GM23338 (cell line): ENCODE data around the gene PSMD4. TPM values are rescaled to one million over a fixed set of nuclear protein-coding genes. Genes with fewer than 3 reads are reported as not detected.

Experiments
- ATAC-seq: fragments of 200-7000 bp; cut with Tn5 transposase; 3 replicates; pipeline ENCODE4 v1.9.1; 2020
- DNase-seq: peaks from one replicate; pipeline ENCODE4 v3.0.0-alpha.2; 2015; ENCODE audit warnings: low spot score
- H2AFZ ChIP-seq: fragments of 200-600 bp; sonication (generic); 2 replicates; pipeline ENCODE4 v1.8.0; 2016; ENCODE audit warnings: antibody characterized with exemption, mild to moderate bottlenecking, moderate library complexity
- H3F3A ChIP-seq: fragments of 200-600 bp; sonication (generic); replicated peaks from 2 replicates; pipeline ENCODE4 v1.8.0; 2017; ENCODE audit warnings: antibody characterized with exemption, mixed run types, low read depth
- H3K27ac ChIP-seq: fragments of 200-600 bp; sonication (generic); 2 replicates; pipeline ENCODE4 v1.6.1; 2016; ENCODE audit warnings: low read depth
- H3K27me3 ChIP-seq: fragments of 200-600 bp; sonication (generic); 2 replicates; pipeline ENCODE4 v1.8.0; 2016; ENCODE audit warnings: mild to moderate bottlenecking, mixed run types, moderate library complexity; ENCODE audit not compliant: insufficient read depth
- H3K36me3 ChIP-seq: fragments of 200-600 bp; sonication (generic); 2 replicates; pipeline ENCODE4 v1.8.0; 2016; ENCODE audit warnings: mild to moderate bottlenecking; ENCODE audit not compliant: insufficient read depth
- H3K4me1 ChIP-seq: fragments of 200-600 bp; sonication (generic); 2 replicates; pipeline ENCODE4 v1.8.0; 2016; ENCODE audit warnings: mild to moderate bottlenecking, moderate library complexity; ENCODE audit not compliant: insufficient read depth
- H3K4me2 ChIP-seq: fragments of 200-600 bp; sonication (generic); 2 replicates; pipeline ENCODE4 v1.7.1; 2017; ENCODE audit warnings: mixed run types
- H3K4me3 ChIP-seq: fragments of 200-600 bp; sonication (generic); 2 replicates; pipeline ENCODE4 v1.6.1; 2016; ENCODE audit warnings: mixed run types
- H3K79me2 ChIP-seq: fragments of 200-600 bp; sonication (generic); replicated peaks from 2 replicates; pipeline ENCODE4 v1.8.0; 2017; ENCODE audit warnings: mild to moderate bottlenecking; ENCODE audit not compliant: insufficient read depth
- H3K9me2 ChIP-seq: fragments of 200-600 bp; sonication (generic); 2 replicates; pipeline ENCODE4 v1.8.0; 2017; ENCODE audit not compliant: insufficient read depth
- H4K20me1 ChIP-seq: fragments of 200-600 bp; sonication (generic); replicated peaks from 2 replicates; pipeline ENCODE4 v1.8.0; 2017; ENCODE audit warnings: mild to moderate bottlenecking; ENCODE audit not compliant: insufficient read depth
- H3K27ac Mint-ChIP-seq: 2 replicates; pipeline ENCODE4 v1.8.0; 2020; ENCODE audit warnings: inconsistent platforms, mild to moderate bottlenecking, moderate library complexity, mixed read lengths
- H3K27me3 Mint-ChIP-seq: 3 replicates; pipeline ENCODE4 v1.8.0; 2022; ENCODE audit warnings: low read depth, mild to moderate bottlenecking, moderate library complexity, mixed read lengths, inconsistent platforms; ENCODE audit not compliant: insufficient read depth, poor library complexity
- H3K36me3 Mint-ChIP-seq: 3 replicates; pipeline ENCODE4 v1.8.0; 2021; ENCODE audit warnings: low read depth, mild to moderate bottlenecking, inconsistent platforms, moderate library complexity, mixed read lengths
- H3K4me1 Mint-ChIP-seq: 3 replicates; pipeline ENCODE4 v1.8.0; 2020; ENCODE audit warnings: mild to moderate bottlenecking, inconsistent platforms, mixed read lengths
- H3K4me3 Mint-ChIP-seq: 3 replicates; pipeline ENCODE4 v1.8.0; 2021; ENCODE audit warnings: moderate library complexity, mild to moderate bottlenecking, inconsistent platforms, mixed read lengths
- H3K9me3 Mint-ChIP-seq: 3 replicates; pipeline ENCODE4 v1.8.0; 2020; ENCODE audit warnings: moderate library complexity, mild to moderate bottlenecking, inconsistent platforms, mixed read lengths
- CTCF ChIP-seq, 2 experiments: fragments of 200-600 bp in 1 of 2; sonication (generic) in 1 of 2; conservative IDR thresholded peaks; 2 replicates each; pipeline versions ENCODE4 v1.5.1 to v1.6.1; 2016 to 2017; ENCODE audit warnings: antibody characterized with exemption in 2 of 2, low read depth in 2 of 2, mild to moderate bottlenecking in 2 of 2, moderate library complexity in 1 of 2
- ETS1 ChIP-seq: IDR thresholded peaks from 2 replicates; pipeline ENCODE4 v1.6.1; 2016; ENCODE audit warnings: antibody characterized with exemption
- EZH2 ChIP-seq: fragments of 200-600 bp; sonication (generic); IDR thresholded peaks from one replicate; pipeline ENCODE4 v1.8.0; 2017; ENCODE audit warnings: antibody characterized with exemption, mild to moderate bottlenecking, low read depth; ENCODE audit not compliant: unreplicated experiment
- EZH2phosphoT487 ChIP-seq: fragments of 200-600 bp; sonication (generic); IDR thresholded peaks from one replicate; pipeline ENCODE4 v1.8.1; 2018; ENCODE audit warnings: antibody characterized with exemption; ENCODE audit not compliant: unreplicated experiment
- JUNB ChIP-seq: IDR thresholded peaks from one replicate; pipeline ENCODE4 v1.6.1; 2016; ENCODE audit warnings: antibody characterized with exemption; ENCODE audit not compliant: unreplicated experiment
- NANOG ChIP-seq: IDR thresholded peaks from 2 replicates; pipeline ENCODE4 v1.6.1; 2016; ENCODE audit warnings: antibody characterized with exemption, borderline replicate concordance
- POLR2AphosphoS5 ChIP-seq: IDR thresholded peaks from 2 replicates; pipeline ENCODE4 v1.6.1; 2016; ENCODE audit warnings: antibody characterized with exemption, low read depth
- REST ChIP-seq: IDR thresholded peaks from one replicate; pipeline ENCODE4 v1.6.1; 2018; ENCODE audit warnings: antibody characterized with exemption; ENCODE audit not compliant: unreplicated experiment
- STAT1 ChIP-seq: IDR thresholded peaks from one replicate; pipeline ENCODE4 v1.6.1; 2016; ENCODE audit warnings: antibody characterized with exemption; ENCODE audit not compliant: unreplicated experiment
- ZNF114 ChIP-seq: fragments of 250-450 bp; sonication (Bioruptor Pico); IDR thresholded peaks from 2 replicates; pipeline ENCODE4 v1.5.0; 2020; ENCODE audit warnings: mild to moderate bottlenecking, moderate library complexity
- polyA plus RNA-seq: library from polyadenylated mRNA; unstranded; fragments of >200 nt; fragmentation: Nextera tagmentation; extraction: Ambion mirVana; gene quantifications from 2 replicates; pipeline ENCODE4 v1.2.1, GENCODE V29; 2016
- total RNA-seq: library from RNA; depleted of rRNA; stranded (reverse); fragments of >200 nt; shearing (Covaris generic); gene quantifications from 2 replicates; pipeline ENCODE4 v1.2.3, GENCODE V29; 2014

PSMD4 gene
- total and polyA plus RNA-seq, 2 experiments from 2014 or later, result 171 to 235 TPM

- Histone ChIP-seq H3K27ac (0 out of 2 replicates have a peak overlapping the region, but pooled peaks have one; percentile 99), H3K4me1 (peaks cover 6% of the 10 kb centered on the region; the same call in 1 of the 2 replicates), H2AFZ (no peak overlapping the region), H3K27me3 (no peaks in the 10 kb centered on the region), H3K9me2 (no peaks in the 10 kb centered on the region), H3K79me2 (peaks cover 34% of the 10 kb centered on the region), H3K4me2 (peak overlapping the region; percentile 99; the same call in 1 of the 2 replicates), H3K36me3 (0 out of 2 replicates have a peak, but pooled peaks cover 9% of the 10 kb centered on the region), H3F3A (0 out of 2 replicates have a peak, but pooled peaks cover 10% of the 10 kb centered on the region), H3K4me3 (peak overlapping the region; percentile 95; the same call in 1 of the 2 replicates), H4K20me1 (peaks cover 12% of the 10 kb centered on the region; the same call in 1 of the 2 replicates)
- Mint-ChIP-seq H3K9me3 (no peaks in the 10 kb centered on the region), H3K4me1 (peaks cover 26% of the 10 kb centered on the region), H3K27me3 (peaks cover 25% of the 10 kb centered on the region), H3K36me3 (peaks cover 46% of the 10 kb centered on the region), H3K4me3 (peak overlapping the region; percentile 98), H3K27ac (peak overlapping the region; percentile 38)
- ATAC-seq (no peak), DNase-seq (no peak)
- TF ChIP-seq EZH2, result no peak
- no peak for TF ChIP-seq ETS1
- no peak for TF ChIP-seq REST
- TF ChIP-seq STAT1, result no peak
- TF ChIP-seq EZH2phosphoT487, result no peak
- TF ChIP-seq NANOG, result no peak
Observed at GRCh38 chr1:151284013-151284577, 29.6 kb downstream of the PSMD4 start.

- ATAC-seq (no peak), DNase-seq (no peak)
- Mint-ChIP-seq H3K27me3 (peaks cover 23% of the 10 kb centered on the region), H3K9me3 (no peaks in the 10 kb centered on the region), H3K27ac (no peak overlapping the region), H3K4me1 (peaks cover 33% of the 10 kb centered on the region), H3K36me3 (peaks cover 68% of the 10 kb centered on the region), H3K4me3 (no peak overlapping the region)
- Histone ChIP-seq H2AFZ (no peak overlapping the region), H3K36me3 (peaks cover 13% of the 10 kb centered on the region; the same call in 1 of the 2 replicates), H3K4me2 (no peak overlapping the region), H4K20me1 (peaks cover 12% of the 10 kb centered on the region; the same call in 1 of the 2 replicates), H3K4me3 (no peak overlapping the region), H3K4me1 (peaks cover 17% of the 10 kb centered on the region; the same call in 1 of the 2 replicates), H3K79me2 (peaks cover 34% of the 10 kb centered on the region), H3K27me3 (no peaks in the 10 kb centered on the region), H3K9me2 (no peaks in the 10 kb centered on the region), H3K27ac (no peak overlapping the region), H3F3A (0 out of 2 replicates have a peak, but pooled peaks cover 9% of the 10 kb centered on the region)
- TF ChIP-seq ETS1, result no peak
- TF ChIP-seq ZNF114 (CRISPR knock-in tag), result no peak
- TF ChIP-seq EZH2phosphoT487, result no peak
- no peak for TF ChIP-seq CTCF (conservative IDR thresholded peaks at IDR 0.05; ENCODE audit: low read depth in 2 of 2)
- TF ChIP-seq POLR2AphosphoS5, result no peak
- TF ChIP-seq STAT1, result no peak
- TF ChIP-seq JUNB, result no peak
Observed at GRCh38 chr1:151286619-151287340, 32.2 kb downstream of the PSMD4 start.
